SK-N-SH (cell line): ENCODE results near the gene PLD6. TPM values are rescaled to one million over a fixed set of nuclear protein-coding genes. Genes with fewer than 3 reads are reported as not detected.
A peak's percentile ranks its signal among the peaks of the same experiment; 100 is the strongest.

Experiments used
- CTCF ChIA-PET: fragments of 300-600, 350-600 bp; formaldehyde crosslinking; extraction: SDS; loops from one replicate; lab custom pipeline; 2021; lab: Yijun Ruan, JAX
- POLR2A ChIA-PET: fragments of 350-600 bp; sonication (Branson Sonifier 250); formaldehyde crosslinking; extraction: SDS; loops from one replicate; lab custom pipeline; 2020; ENCODE audit warnings: antibody characterized with exemption, inconsistent platforms; lab: Yijun Ruan, JAX
- DNase-seq: peaks from one replicate; pipeline ENCODE4 v3.0.0; 2012
- H2AFZ ChIP-seq: fragments of 200-600 bp; sonication (generic); 2 replicates; pipeline ENCODE4 v1.8.1; 2016; ENCODE audit warnings: antibody characterized with exemption, mild to moderate bottlenecking, low read depth
- H3F3A ChIP-seq: fragments of 200-600 bp; sonication (generic); replicated peaks from 2 replicates; pipeline ENCODE3; 2016; ENCODE audit warnings: antibody characterized with exemption, mild to moderate bottlenecking; ENCODE audit not compliant: insufficient read depth
- H3K27ac ChIP-seq, 2 experiments: fragments of 200-500 bp in 1 of 2; fragments of 200-600 bp in 1 of 2; sonication (Bioruptor generic) in 1 of 2; sonication (generic), shearing (Covaris generic) in 1 of 2; 2 replicates each; pipeline versions ENCODE4 v1.5.1 to v1.6.1; 2014 to 2016; ENCODE audit warnings: low read depth in 2 of 2, inconsistent platforms in 1 of 2, low read length in 1 of 2, mild to moderate bottlenecking in 1 of 2, mixed read lengths in 1 of 2
- H3K27me3 ChIP-seq: fragments of 200-600 bp; sonication (generic), shearing (Covaris generic); 2 replicates; pipeline ENCODE4 v1.6.1; 2016; ENCODE audit warnings: mixed run types; ENCODE audit not compliant: insufficient read depth
- H3K36me3 ChIP-seq, 2 experiments: fragments of 200-500 bp in 1 of 2; fragments of 200-600 bp in 1 of 2; sonication (Bioruptor generic) in 1 of 2; sonication (generic) in 1 of 2; replicated peaks in 1 of 2; 2 replicates each; pipeline versions ENCODE3 to v1.5.1; 2014 to 2016; ENCODE audit warnings: low read length in 1 of 2, mild to moderate bottlenecking in 1 of 2; ENCODE audit not compliant: insufficient read depth in 2 of 2, control insufficient read depth in 1 of 2
- H3K4me1 ChIP-seq, 2 experiments: fragments of 200-500 bp in 1 of 2; fragments of 200-600 bp in 1 of 2; sonication (Bioruptor generic) in 1 of 2; sonication (generic), shearing (Covaris generic) in 1 of 2; 2 replicates each; pipeline versions ENCODE4 v1.5.1 to v1.6.1; 2014 to 2016; ENCODE audit warnings: low read depth in 1 of 2, low read length in 1 of 2, mixed run types in 1 of 2; ENCODE audit not compliant: insufficient read depth in 2 of 2, control insufficient read depth in 1 of 2
- H3K4me2 ChIP-seq: fragments of 200-600 bp; sonication (generic), shearing (Covaris generic); 2 replicates; pipeline ENCODE4 v1.6.1; 2017; ENCODE audit warnings: mixed run types
- H3K4me3 ChIP-seq, 2 experiments: fragments of 200-500 bp in 1 of 2; fragments of 200-600 bp in 1 of 2; sonication (Bioruptor generic) in 1 of 2; sonication (generic), shearing (Covaris generic) in 1 of 2; 2 replicates each; pipeline versions ENCODE4 v1.5.1 to v1.8.1; 2014 to 2016; ENCODE audit warnings: low read depth in 2 of 2, inconsistent platforms in 1 of 2, low read length in 1 of 2, mild to moderate bottlenecking in 1 of 2, mixed read lengths in 1 of 2, moderate library complexity in 1 of 2
- H3K79me2 ChIP-seq: fragments of 200-600 bp; sonication (generic); 2 replicates; pipeline ENCODE4 v1.8.1; 2017; ENCODE audit warnings: mild to moderate bottlenecking; ENCODE audit not compliant: insufficient read depth
- H3K9ac ChIP-seq: fragments of 200-600 bp; sonication (generic); 2 replicates; pipeline ENCODE4 v1.6.1; 2017; ENCODE audit warnings: mixed run types
- H3K9me2 ChIP-seq: fragments of 200-600 bp; sonication (generic); 2 replicates; pipeline ENCODE4 v1.6.1; 2017; ENCODE audit warnings: mixed run types
- H3K9me3 ChIP-seq: fragments of 200-600 bp; sonication (generic); 2 replicates; pipeline ENCODE4 v1.6.1; 2017; ENCODE audit warnings: mixed run types, mild to moderate bottlenecking, moderate library complexity
- H4K20me1 ChIP-seq: fragments of 200-600 bp; sonication (generic); 2 replicates; pipeline ENCODE4 v1.6.1; 2017; ENCODE audit warnings: mild to moderate bottlenecking, mixed run types; ENCODE audit not compliant: insufficient read depth
- CTCF ChIP-seq: fragments of 200-600 bp; sonication (generic); IDR thresholded peaks from 2 replicates; pipeline ENCODE4 v1.6.1; 2017; ENCODE audit warnings: antibody characterized with exemption, mild to moderate bottlenecking, moderate library complexity
- EP300 ChIP-seq, 2 experiments: IDR thresholded peaks; 2 replicates each; pipeline versions ENCODE4 v1.4.0 to v1.6.1; 2012; ENCODE audit warnings: borderline replicate concordance in 1 of 2, low read depth in 1 of 2, low read length in 1 of 2
- EZH2phosphoT487 ChIP-seq: fragments of 200-600 bp; sonication (generic); IDR thresholded peaks from 2 replicates; pipeline ENCODE4 v1.6.1; 2017; ENCODE audit warnings: low read depth, mixed run types, mild to moderate bottlenecking, antibody characterized with exemption, moderate library complexity, borderline replicate concordance
- FOSL2 ChIP-seq: IDR thresholded peaks from 2 replicates; pipeline ENCODE4 v1.4.0; 2012; ENCODE audit warnings: low read depth, mild to moderate bottlenecking, moderate library complexity, borderline replicate concordance
- FOXJ3 ChIP-seq: sonication (generic); formaldehyde crosslinking; IDR thresholded peaks from 2 replicates; pipeline ENCODE4 v1.5.1; 2020; ENCODE audit warnings: mild to moderate bottlenecking, missing genetic modification reagents
- GABPA ChIP-seq: IDR thresholded peaks from 2 replicates; pipeline ENCODE4 v1.4.0; 2012; ENCODE audit warnings: low read depth, mild to moderate bottlenecking
- JUND ChIP-seq: IDR thresholded peaks from 2 replicates; pipeline ENCODE4 v1.4.0; 2012
- MAX ChIP-seq: IDR thresholded peaks from 2 replicates; pipeline ENCODE4 v1.4.0; 2012; ENCODE audit warnings: low read depth
- PBX3 ChIP-seq: IDR thresholded peaks from 2 replicates; pipeline ENCODE4; 2012
- POLR2AphosphoS5 ChIP-seq: IDR thresholded peaks from 2 replicates; pipeline ENCODE4 v1.6.1; 2012; ENCODE audit warnings: low read depth, low read length
- RAD21 ChIP-seq: IDR thresholded peaks from 2 replicates; pipeline ENCODE4 v1.6.1; 2012; ENCODE audit warnings: mild to moderate bottlenecking, low read length
- RFX5 ChIP-seq: IDR thresholded peaks from 2 replicates; pipeline ENCODE4 v1.6.1; 2012; ENCODE audit warnings: mild to moderate bottlenecking, improper control_type of control experiment, low read length
- SMC3 ChIP-seq: IDR thresholded peaks from 2 replicates; pipeline ENCODE4 v1.6.1; 2012; ENCODE audit warnings: low read depth, low read length, improper control_type of control experiment
- TCF12 ChIP-seq: IDR thresholded peaks from 2 replicates; pipeline ENCODE4 v1.4.0; 2012
- TEAD4 ChIP-seq: IDR thresholded peaks from 2 replicates; pipeline ENCODE4 v1.4.0; 2012; ENCODE audit warnings: mild to moderate bottlenecking, borderline replicate concordance; ENCODE audit not compliant: insufficient read depth
- USF1 ChIP-seq: IDR thresholded peaks from 2 replicates; pipeline ENCODE4 v1.4.0; 2012; ENCODE audit warnings: low read depth, borderline replicate concordance
- YY1 ChIP-seq: IDR thresholded peaks from 2 replicates; pipeline ENCODE4 v1.4.0; 2012; ENCODE audit warnings: low read depth, mild to moderate bottlenecking
- ZBTB33 ChIP-seq: IDR thresholded peaks from 2 replicates; pipeline ENCODE4 v1.4.0; 2012; ENCODE audit warnings: low read depth, borderline replicate concordance
- WGBS: methylation state at CpG from one replicate; pipeline ENCODE4 v1.1.6; 2017; ENCODE audit warnings: low lambda C conversion rate; 5-methylcytosine and 5-hydroxymethylcytosine counted together
- polyA plus RNA-seq, 3 experiments: library from polyadenylated mRNA; depleted of rRNA; stranded (reverse); fragments of >200 nt; gene quantifications; 2 replicates each; pipeline ENCODE4 v1.2.3, GENCODE V29; 2012

Gene PLD6
- polyA plus RNA-seq, 1 of the 3 experiments (the other 2 are of a cell fraction), result 3.7 TPM

- TF ChIP-seq CTCF (no peak), TEAD4 (no peak), TCF12 (no peak), RFX5 (no peak), SMC3 (no peak), USF1 (peak; percentile 98), YY1 (no peak), RAD21 (no peak), PBX3 (no peak)
- TF ChIP-seq, all 33 proteins: peak for 13
Measured at GRCh38 chr17:17237026-17237799, 31.1 kb upstream of the PLD6 start, which contains the start of gene FLCN (continued).

- Histone ChIP-seq H3K4me3 (peak overlapping the region; percentile 80 to 100), H2AFZ (peak overlapping the region; percentile 99; the same call in 1 of the 2 replicates), H3K9ac (peak overlapping the region; percentile 96), H3K27me3 (no peaks in the 10 kb centered on the region), H3F3A (no peaks in the 10 kb centered on the region), H4K20me1 (peaks cover 21% of the 10 kb centered on the region), H3K9me3 (no peaks in the 10 kb centered on the region), H3K4me1 (peaks cover 4 to 12% of the 10 kb centered on the region in 2 experiments; a peak in 3 of 4 replicates), H3K79me2 (peaks cover 47% of the 10 kb centered on the region), H3K36me3 (peaks cover 1 to 7% of the 10 kb centered on the region in 2 experiments), H3K4me2 (peak overlapping the region; percentile 99), H3K9me2 (no peaks in the 10 kb centered on the region), H3K27ac (peak overlapping the region; percentile 87 to 96; a peak in 3 of 4 replicates)
- POLR2A ChIA-PET, result interaction anchor here (1.2 to 1.3 kb wide), 2 partner anchors 29 to 149 kb away, joined by 3 to 5 read pairs; no protein-coding TSS in a partner anchor
- TF ChIP-seq GABPA (no peak), POLR2AphosphoS5 (no peak), MAX (no peak), PBX3 (no peak), JUND (no peak), ZBTB33 (no peak), FOXJ3 (CRISPR knock-in tag) (no peak), EZH2phosphoT487 (no peak), EP300 (IDR thresholded peaks at IDR 0.05; ENCODE audit: borderline replicate concordance in 1 of 2, low read depth in 1 of 2, low read length in 1 of 2) (no peak), FOSL2 (no peak)
- CTCF ChIA-PET, result interaction anchor here (1.0 to 1.3 kb wide), 4 partner anchors 8 to 245 kb away, joined by 3 to 5 read pairs (median 4); no protein-coding TSS in a partner anchor
- no peak for DNase-seq
- 5% methylated on average over 18 of the region's 31 CpGs for WGBS
Measured at GRCh38 chr17:17236295-17237025, 30.3 kb upstream of the PLD6 start.
